Activated naive CD4-positive, alpha-beta T cell treated with anti-CD3 and anti-CD28 coated beads, Interleukin-2, amount 10 ng/mL, durations not matched to agents 7 days and 5 days (primary cell): ENCODE measurements around the gene OR6K3.
"Not testable (repeated sequence)": the region's sequence is repeated elsewhere in the genome, so short reads cannot be mapped to it uniquely, and the experiment has no call there.

ENCODE experiments used
- CTCF ChIA-PET: fragments of 350-600 bp; sonication (Branson Sonifier 250); formaldehyde crosslinking; loops from one replicate; lab custom pipeline; 2021; ENCODE audit warnings: antibody characterized with exemption; lab: Charles Lee
- DNase-seq: peaks from one replicate; pipeline ENCODE4 v3.0.0-alpha.2; 2020
- H3K27ac Mint-ChIP-seq: one replicate; pipeline ENCODE4 v1.8.0; 2021; ENCODE audit warnings: mild to moderate bottlenecking, moderate library complexity, mixed read lengths
- H3K27me3 Mint-ChIP-seq: one replicate; pipeline ENCODE4 v1.8.0; 2021; ENCODE audit warnings: mild to moderate bottlenecking, mixed read lengths
- H3K36me3 Mint-ChIP-seq: one replicate; pipeline ENCODE4 v1.8.0; 2021; ENCODE audit warnings: mixed read lengths
- H3K4me1 Mint-ChIP-seq: one replicate; pipeline ENCODE4 v1.8.0; 2021; ENCODE audit warnings: mixed read lengths
- H3K4me3 Mint-ChIP-seq: one replicate; pipeline ENCODE4 v1.8.0; 2021; ENCODE audit warnings: mild to moderate bottlenecking, moderate library complexity, mixed read lengths
- H3K9me3 Mint-ChIP-seq: one replicate; pipeline ENCODE4 v1.8.0; 2021; ENCODE audit warnings: mixed read lengths

Gene OR6K3

DNA sequence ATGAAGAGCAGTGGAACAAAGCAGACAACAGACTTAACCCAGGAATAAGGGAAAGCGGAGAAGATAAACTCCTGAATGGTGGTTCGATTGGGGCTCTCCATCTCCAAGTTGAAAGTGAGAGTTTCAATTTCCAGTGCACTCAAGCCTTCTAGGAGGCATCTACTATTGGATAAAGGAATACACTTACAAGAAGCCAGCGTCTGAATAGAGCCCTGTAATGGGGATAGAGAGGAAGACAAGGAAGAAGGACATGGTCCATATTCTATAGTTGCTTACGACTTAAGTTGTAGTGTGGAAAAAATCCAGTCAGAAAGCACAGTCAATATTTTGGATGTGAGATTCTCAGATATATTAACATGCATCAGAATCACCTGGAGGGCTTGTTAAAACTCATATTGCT, 20.0 kb downstream of the OR6K3 start, which contains the start of gene OR6K2:
Gene OR6K2 (minus strand): TSS at position 101 of the 400 bp plus-strand sequence. CDS start 0 bp downstream, at position 101.
- Mint-ChIP-seq H3K36me3 (no peaks in the 10 kb centered on the region), H3K4me1 (no peaks in the 10 kb centered on the region), H3K27me3 (no peaks in the 10 kb centered on the region), H3K27ac (no peak within 1 kb of the TSS), H3K9me3 (no peaks in the 10 kb centered on the region), H3K4me3 (no peak within 1 kb of the TSS)
- CTCF ChIA-PET, result no interaction called here
- DNase-seq, result no peak

- CTCF ChIA-PET, result no interaction called here
- Mint-ChIP-seq H3K4me1 (no peaks in the 10 kb centered on the region), H3K27me3 (no peaks in the 10 kb centered on the region)
Observed at GRCh38 chr1:158694596-158694995, 25.9 kb downstream of the OR6K3 start.

DNA sequence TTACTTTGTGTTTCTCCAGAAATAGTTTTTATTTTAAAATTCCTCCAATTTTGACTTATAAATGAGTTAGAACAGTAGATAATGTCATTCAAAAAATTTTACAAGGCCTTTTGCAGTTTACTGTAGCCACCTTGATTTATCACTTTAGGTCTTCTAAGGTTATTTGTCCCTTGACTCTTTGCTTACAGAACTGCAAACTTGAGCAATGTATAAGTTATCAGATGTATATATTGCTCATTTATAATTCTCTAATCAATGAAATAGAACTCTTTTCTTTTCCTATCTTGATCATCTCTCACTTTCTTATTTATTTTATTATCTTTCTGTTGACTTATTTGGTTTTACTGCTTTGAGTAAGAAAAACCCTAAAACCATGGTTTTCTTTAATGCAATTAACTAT, 28.2 kb downstream of the OR6K3 start:
- H3K27me3 Mint-ChIP-seq, result no peaks in the 10 kb centered on the region
- no peak overlapping the region for H3K4me3 Mint-ChIP-seq
- H3K36me3 Mint-ChIP-seq, result no peaks in the 10 kb centered on the region
- no peak for DNase-seq
- H3K9me3 Mint-ChIP-seq, result no peaks in the 10 kb centered on the region
- no peak overlapping the region for H3K27ac Mint-ChIP-seq
- CTCF ChIA-PET, result no interaction called here
- H3K4me1 Mint-ChIP-seq, result no peaks in the 10 kb centered on the region

More at GRCh38 chr1:158694596-158694995, 25.9 kb downstream of the OR6K3 start:
- Mint-ChIP-seq H3K27ac (no peak overlapping the region), H3K36me3 (no peaks in the 10 kb centered on the region), H3K4me3 (no peak overlapping the region), H3K9me3 (no peaks in the 10 kb centered on the region)
- no peak for DNase-seq

DNA sequence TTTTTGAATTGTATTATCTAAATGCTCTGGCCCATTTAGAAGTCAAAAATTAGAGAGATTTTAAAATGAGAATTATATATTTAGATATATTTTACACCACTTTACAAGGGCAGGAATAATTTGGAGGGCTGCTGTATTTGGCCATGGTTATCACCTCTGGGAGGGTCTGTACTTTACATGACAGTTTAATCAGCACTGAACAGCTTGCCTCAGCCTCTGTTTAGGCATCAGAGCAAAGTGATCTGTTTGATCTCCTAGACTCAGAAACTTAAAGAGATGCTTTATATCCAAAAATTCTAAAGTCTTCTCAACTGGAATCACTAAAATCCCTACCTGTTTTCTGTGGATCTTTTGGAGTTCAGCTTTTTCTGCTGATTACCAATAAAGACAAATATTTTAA, 28.6 kb downstream of the OR6K3 start:
- Mint-ChIP-seq H3K36me3 (no peaks in the 10 kb centered on the region), H3K27ac (no peak overlapping the region), H3K4me3 (no peak overlapping the region), H3K4me1 (no peaks in the 10 kb centered on the region), H3K27me3 (no peaks in the 10 kb centered on the region), H3K9me3 (no peaks in the 10 kb centered on the region)
- DNase-seq, result no peak
- CTCF ChIA-PET, result no interaction called here

DNA sequence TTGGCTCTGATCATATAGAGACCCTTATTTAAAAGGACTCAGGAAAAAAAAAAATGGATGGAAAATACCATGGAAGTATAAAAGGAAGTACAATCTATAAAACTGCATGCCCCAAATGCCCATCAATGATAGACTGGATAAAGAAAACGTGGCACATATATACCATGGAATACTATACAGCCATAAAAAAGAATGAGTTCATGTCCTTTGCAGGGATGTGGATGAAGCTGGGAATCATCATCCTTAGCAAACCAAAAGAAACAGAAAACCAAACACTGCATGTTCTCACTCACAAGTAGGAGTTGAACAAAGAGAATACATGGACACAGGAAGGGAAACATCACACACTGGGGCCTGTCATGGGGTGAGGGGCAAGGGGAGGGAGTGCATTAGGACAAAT, 29.4 kb downstream of the OR6K3 start:
- H3K4me3 Mint-ChIP-seq, H3K27me3 Mint-ChIP-seq, H3K27ac Mint-ChIP-seq, H3K4me1 Mint-ChIP-seq, CTCF ChIA-PET, H3K9me3 Mint-ChIP-seq, H3K36me3 Mint-ChIP-seq, DNase-seq: not testable (repeated sequence)

DNA sequence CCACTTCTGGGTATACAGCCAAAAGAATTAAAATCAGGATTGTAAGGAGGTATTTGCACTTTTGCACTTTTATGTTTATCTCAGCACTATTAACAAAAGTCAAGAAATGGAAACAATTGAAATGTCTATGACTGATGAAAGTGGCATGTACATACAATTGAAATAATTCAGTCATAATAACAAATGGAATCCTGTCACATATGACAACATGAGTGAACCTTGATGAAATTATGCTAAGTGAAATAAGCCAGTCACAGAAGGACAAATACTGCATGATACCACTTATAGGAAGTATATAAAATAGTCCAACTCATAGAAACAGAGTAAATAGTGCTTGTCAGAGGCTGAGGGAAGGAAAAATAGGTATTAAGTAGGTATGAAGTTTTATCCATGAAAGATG, 30.6 kb downstream of the OR6K3 start:
- Mint-ChIP-seq H3K27ac (no peak overlapping the region), H3K4me3 (no peak overlapping the region), H3K4me1 (no peaks in the 10 kb centered on the region), H3K27me3 (no peaks in the 10 kb centered on the region), H3K36me3 (no peaks in the 10 kb centered on the region), H3K9me3 (no peaks in the 10 kb centered on the region)
- CTCF ChIA-PET, result no interaction called here
- DNase-seq, result no peak

- no peak overlapping the region for H3K27ac Mint-ChIP-seq
- H3K36me3 Mint-ChIP-seq, result no peaks in the 10 kb centered on the region
- no peak for DNase-seq
- CTCF ChIA-PET, result no interaction called here
- H3K27me3 Mint-ChIP-seq, result no peaks in the 10 kb centered on the region
- H3K4me3 Mint-ChIP-seq, result no peak overlapping the region
- no peaks in the 10 kb centered on the region for H3K9me3 Mint-ChIP-seq
- no peaks in the 10 kb centered on the region for H3K4me1 Mint-ChIP-seq
Observed at GRCh38 chr1:158689110-158689509, 31.4 kb downstream of the OR6K3 start.

- H3K27ac Mint-ChIP-seq, CTCF ChIA-PET, H3K4me1 Mint-ChIP-seq, H3K27me3 Mint-ChIP-seq, H3K36me3 Mint-ChIP-seq, H3K4me3 Mint-ChIP-seq, H3K9me3 Mint-ChIP-seq, DNase-seq: not testable (repeated sequence)
Observed at GRCh38 chr1:158688343-158688742, 32.2 kb downstream of the OR6K3 start.

- Mint-ChIP-seq H3K9me3 (no peaks in the 10 kb centered on the region), H3K36me3 (no peaks in the 10 kb centered on the region), H3K27ac (no peak overlapping the region), H3K4me3 (no peak overlapping the region), H3K4me1 (no peaks in the 10 kb centered on the region), H3K27me3 (no peaks in the 10 kb centered on the region)
- no peak for DNase-seq
- CTCF ChIA-PET, result no interaction called here
Observed at GRCh38 chr1:158687037-158687436, 33.5 kb downstream of the OR6K3 start.

DNA sequence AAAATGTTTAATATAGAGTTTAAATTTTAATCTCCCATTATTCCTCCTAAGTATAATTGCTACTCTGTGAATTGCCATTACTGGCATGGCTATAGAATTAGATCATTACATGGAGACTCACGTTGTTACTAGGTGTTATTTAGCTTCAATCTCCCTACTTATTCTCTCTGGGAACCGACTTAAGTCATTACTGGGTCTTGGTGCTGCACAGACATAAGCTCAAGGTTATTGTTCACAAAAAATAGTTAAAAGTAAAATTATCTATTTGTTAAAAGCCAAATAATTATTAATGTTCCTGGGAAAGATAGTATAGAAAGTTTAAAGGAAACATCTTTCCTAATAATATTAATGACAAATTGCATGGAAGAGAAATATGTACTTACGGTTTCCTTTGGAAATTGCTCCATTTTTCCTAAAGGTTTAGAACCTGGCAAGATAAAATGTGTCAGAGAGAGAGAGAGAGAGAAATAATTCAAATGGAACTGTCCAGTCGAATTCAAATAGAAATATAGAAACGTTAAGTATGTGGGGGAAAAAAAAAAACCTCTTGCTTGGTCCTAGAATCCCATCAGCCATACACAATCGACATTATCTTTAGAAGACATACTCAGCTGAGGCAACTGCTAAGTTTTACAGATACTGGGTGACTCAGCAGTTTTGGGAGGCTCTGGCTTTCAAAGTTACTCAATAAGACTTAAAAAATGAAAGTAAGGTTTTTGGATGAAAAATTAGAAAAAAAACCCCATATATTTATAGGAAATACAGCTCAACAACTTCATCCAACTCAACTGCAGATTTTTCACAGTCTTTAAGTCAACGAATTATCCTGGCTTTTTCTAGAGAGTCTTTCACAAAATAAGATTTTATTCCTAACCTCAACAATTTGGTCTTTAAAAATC, 34.2 kb downstream of the OR6K3 start, which contains the start of gene SPTA1:
Gene SPTA1 (minus strand): TSS at position 605 of the 899 bp plus-strand sequence. CDS start 198 bp downstream, at position 407.
- H3K4me1 Mint-ChIP-seq, result no peaks in the 10 kb centered on the region
- no peaks in the 10 kb centered on the region for H3K27me3 Mint-ChIP-seq
- no peaks in the 10 kb centered on the region for H3K9me3 Mint-ChIP-seq
- no peak within 1 kb of the TSS for H3K27ac Mint-ChIP-seq
- CTCF ChIA-PET, result no interaction called here
- no peaks in the 10 kb centered on the region for H3K36me3 Mint-ChIP-seq
- no peak within 1 kb of the TSS for H3K4me3 Mint-ChIP-seq
- no peak for DNase-seq

DNA sequence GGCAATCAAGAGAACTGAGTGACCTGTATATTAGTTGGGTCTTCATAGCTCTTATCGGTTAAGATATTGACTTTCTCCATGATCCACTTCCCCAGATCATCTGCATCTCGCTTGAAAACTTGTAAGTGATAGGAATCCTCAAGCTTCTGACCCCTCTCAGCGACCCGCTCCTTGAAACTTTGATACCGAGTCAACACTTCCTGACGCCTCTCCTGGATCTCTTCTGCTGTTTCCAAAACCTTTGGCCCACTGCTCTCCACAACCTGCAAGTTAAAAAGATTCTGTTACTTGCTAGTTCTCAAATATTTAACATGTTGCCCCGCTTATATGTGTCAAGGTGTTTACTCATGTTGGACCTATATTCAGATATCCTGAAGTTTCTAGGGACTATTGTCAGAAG, 35.4 kb downstream of the OR6K3 start:
- CTCF ChIA-PET, result no interaction called here
- H3K27ac Mint-ChIP-seq, result no peak overlapping the region
- no peaks in the 10 kb centered on the region for H3K4me1 Mint-ChIP-seq
- no peaks in the 10 kb centered on the region for H3K27me3 Mint-ChIP-seq
- H3K9me3 Mint-ChIP-seq, result no peaks in the 10 kb centered on the region
- DNase-seq, result no peak
- H3K4me3 Mint-ChIP-seq, result no peak overlapping the region
- H3K36me3 Mint-ChIP-seq, result no peaks in the 10 kb centered on the region

- Mint-ChIP-seq H3K27me3 (no peaks in the 10 kb centered on the region), H3K9me3 (no peaks in the 10 kb centered on the region), H3K4me1 (no peaks in the 10 kb centered on the region), H3K27ac (no peak overlapping the region), H3K36me3 (no peaks in the 10 kb centered on the region), H3K4me3 (no peak overlapping the region)
- CTCF ChIA-PET, result no interaction called here
- DNase-seq, result no peak
Observed at GRCh38 chr1:158681606-158682005, 38.9 kb downstream of the OR6K3 start.

DNA sequence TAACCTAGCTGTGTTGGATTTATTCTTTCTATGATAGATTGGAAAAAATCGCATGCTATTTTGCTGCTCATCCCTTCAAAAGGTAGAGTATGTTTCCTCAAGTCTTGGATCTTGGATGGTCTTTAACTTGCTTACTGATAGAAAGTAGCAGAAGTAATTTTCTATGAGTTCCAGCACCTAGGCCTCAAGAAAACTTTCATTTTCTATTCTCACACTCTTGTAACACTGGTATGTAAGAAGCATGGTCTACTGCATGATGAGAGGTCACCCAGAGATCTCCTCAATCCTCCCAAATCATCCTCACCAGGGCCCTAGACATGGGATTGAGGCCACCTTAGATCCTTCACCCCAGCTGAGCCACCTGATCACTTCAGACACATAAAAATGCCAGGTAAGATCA, 41.2 kb downstream of the OR6K3 start:
- Mint-ChIP-seq H3K4me1 (no peaks in the 10 kb centered on the region), H3K9me3 (no peaks in the 10 kb centered on the region), H3K27ac (no peak overlapping the region), H3K4me3 (no peak overlapping the region), H3K27me3 (no peaks in the 10 kb centered on the region), H3K36me3 (no peaks in the 10 kb centered on the region)
- no peak for DNase-seq
- CTCF ChIA-PET, result no interaction called here

GRCh38 chr1:158675563-158676323, 44.8 kb downstream of the OR6K3 start:
- Mint-ChIP-seq H3K27ac (no peak overlapping the region), H3K4me1 (no peaks in the 10 kb centered on the region), H3K4me3 (no peak overlapping the region), H3K27me3 (no peaks in the 10 kb centered on the region), H3K9me3 (no peaks in the 10 kb centered on the region), H3K36me3 (no peaks in the 10 kb centered on the region)
- CTCF ChIA-PET, result interaction anchor here (0.6 kb wide), 1 partner anchor 1078 kb away, joined by 3 read pairs; no protein-coding TSS in a partner anchor
- no peak for DNase-seq

GRCh38 chr1:158674302-158674701, 46.2 kb downstream of the OR6K3 start:
- Mint-ChIP-seq H3K36me3 (no peaks in the 10 kb centered on the region), H3K27ac (no peak overlapping the region)
- CTCF ChIA-PET, result no interaction called here

More at GRCh38 chr1:158674302-158674701, 46.2 kb downstream of the OR6K3 start:
- H3K27me3 Mint-ChIP-seq, result peaks cover 2% of the 10 kb centered on the region
- H3K4me1 Mint-ChIP-seq, result no peaks in the 10 kb centered on the region
- no peak for DNase-seq
- no peak overlapping the region for H3K4me3 Mint-ChIP-seq
- no peaks in the 10 kb centered on the region for H3K9me3 Mint-ChIP-seq
